Glomerular visceral epithelial cell (primary cell): ENCODE data around the gene COL27A1.
"Not testable (repeated sequence)": the region's sequence is repeated elsewhere in the genome, so short reads cannot be mapped to it uniquely, and the experiment has no call there.

Experiments used
- DNase-seq: peaks from one replicate; pipeline ENCODE4 v3.0.0-alpha.2; 2016; ENCODE audit errors: extremely low spot score

The COL27A1 gene

GRCh38 chr9:114322831-114323531 is 167.6 kb downstream of the COL27A1 start, which contains the start of gene ORM1:
Gene ORM1 (plus strand): TSS chr9:114323098. CDS start chr9:114323134, 36 bp downstream.
- not testable (repeated sequence) for DNase-seq

DNA sequence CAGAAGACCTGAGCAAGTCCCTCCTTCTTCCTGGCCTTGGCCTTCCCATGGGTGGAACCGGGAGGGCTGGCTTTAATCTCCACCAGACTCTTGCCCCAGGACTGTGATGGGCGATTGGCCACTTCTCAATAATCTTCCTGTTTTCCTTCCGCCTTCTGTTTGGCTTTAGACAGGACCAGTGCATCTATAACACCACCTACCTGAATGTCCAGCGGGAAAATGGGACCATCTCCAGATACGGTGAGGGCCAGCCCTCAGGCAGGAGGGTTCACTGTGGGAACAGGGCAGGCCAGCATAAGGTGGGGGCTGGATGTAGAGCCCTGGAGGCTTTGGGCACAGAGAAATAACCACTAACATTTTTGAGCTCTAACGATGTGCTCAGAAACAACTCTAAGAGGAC is 168.5 kb downstream of the COL27A1 start:
- DNase-seq, result not testable (repeated sequence)

DNA sequence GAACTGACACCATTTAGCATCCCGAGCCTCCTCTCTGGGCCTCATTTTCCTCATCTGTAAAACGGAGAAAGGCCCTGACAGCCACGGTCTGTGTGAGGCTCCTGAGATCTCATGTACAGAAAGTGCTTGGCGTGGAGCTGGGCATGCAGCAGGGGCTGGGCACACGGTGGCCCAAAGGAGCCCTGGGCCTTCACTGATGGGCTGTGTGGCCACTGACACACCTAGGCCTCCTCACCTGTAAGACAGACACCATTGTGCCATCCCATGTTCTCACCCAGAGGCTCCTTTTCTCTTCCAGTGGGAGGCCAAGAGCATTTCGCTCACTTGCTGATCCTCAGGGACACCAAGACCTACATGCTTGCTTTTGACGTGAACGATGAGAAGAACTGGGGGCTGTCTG is 169.2 kb downstream of the COL27A1 start:
- no peak for DNase-seq

- not testable (repeated sequence) for DNase-seq
Observed at GRCh38 chr9:114324965-114325364, 169.6 kb downstream of the COL27A1 start.

GRCh38 chr9:114325684-114326254 is 170.4 kb downstream of the COL27A1 start:
- not testable (repeated sequence) for DNase-seq

DNA sequence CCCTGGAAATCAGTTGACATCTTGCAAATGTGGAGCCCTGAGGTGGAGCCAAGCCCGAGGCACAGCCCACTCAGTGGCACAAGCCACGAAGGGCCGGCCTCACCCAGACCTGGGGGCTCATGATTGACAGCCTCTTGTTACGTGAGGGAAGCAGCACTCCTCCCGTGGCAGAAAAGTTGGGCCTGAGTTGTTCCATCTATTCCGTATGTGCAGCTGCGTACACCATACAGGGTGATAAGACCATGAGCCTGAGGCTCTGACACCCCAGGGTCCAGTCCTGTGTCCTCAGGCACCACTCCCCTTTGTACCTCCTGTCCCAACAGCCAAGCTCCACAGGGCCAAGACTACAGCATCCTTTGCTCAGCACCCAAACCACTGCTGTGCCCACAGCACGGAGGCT is 172.4 kb downstream of the COL27A1 start:
- DNase-seq, result no peak

DNA sequence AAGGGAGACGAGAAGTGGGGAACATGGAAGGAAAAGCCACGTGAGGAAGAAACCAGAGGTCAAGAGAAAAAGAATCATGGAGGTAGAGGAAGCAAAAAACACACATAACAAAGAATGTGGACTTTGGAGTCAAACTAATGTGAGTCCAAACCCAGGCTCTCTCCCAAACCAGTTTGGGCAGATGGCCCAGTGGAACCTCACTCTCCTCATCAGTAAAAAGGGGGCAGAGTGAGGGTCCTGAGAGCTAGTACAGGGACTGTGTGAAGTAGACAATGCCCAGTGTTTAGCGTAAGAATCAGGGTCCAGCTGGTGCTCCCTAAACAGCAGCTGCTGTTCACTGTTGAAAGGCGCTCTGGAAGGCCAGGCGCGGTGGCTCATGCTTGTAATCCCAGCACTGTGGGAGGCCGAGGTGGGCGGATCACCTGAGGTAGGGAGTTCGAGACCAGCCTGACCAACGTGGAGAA is 173.1 kb downstream of the COL27A1 start:
- DNase-seq, result not testable (repeated sequence)

DNA sequence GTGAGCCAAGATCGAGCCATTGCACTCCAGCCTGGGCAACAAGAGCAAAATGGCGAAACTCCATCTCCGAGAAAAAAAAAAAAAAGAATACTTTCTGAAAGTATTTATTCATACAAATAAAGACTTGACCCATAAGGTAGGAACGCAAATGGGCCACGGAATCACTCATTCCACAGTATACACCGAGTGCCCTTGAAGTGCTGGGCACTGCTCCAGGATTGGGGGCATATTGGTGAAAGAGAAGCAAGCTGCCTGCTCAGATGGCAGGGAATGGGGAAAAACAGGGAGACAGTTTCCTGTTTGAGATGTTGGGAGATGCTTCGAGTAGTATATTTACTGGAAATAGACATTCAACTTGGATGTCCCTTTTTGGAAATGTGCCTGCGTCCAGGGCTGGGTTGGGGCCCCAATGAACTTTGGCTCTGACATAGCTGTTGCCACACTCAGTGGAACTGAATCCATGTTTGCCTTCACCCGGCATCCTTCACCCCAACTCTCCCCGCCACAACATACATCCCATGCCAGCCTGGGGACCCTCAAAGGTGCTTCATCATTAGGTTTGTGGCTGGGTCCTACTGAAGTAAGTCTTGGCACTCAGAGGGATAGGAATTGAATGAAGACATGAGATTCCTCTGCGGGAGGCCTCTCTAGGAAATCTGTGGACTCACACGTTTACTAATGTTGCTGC is 173.7 kb downstream of the COL27A1 start:
- DNase-seq, result not testable (repeated sequence)

DNA sequence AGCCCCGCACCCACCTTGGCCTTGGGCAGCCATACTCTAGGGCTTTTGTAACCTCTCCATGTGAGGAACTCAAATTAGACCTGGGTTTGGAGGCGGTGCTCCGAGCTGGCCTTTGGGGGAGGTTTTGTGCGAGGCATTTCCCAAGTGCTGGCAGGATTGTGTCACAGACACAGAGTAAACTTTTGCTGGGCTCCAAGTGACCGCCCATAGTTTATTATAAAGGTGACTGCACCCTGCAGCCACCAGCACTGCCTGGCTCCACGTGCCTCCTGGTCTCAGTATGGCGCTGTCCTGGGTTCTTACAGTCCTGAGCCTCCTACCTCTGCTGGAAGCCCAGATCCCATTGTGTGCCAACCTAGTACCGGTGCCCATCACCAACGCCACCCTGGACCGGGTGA is 174.3 kb downstream of the COL27A1 start, which contains the start of gene ORM2:
Gene ORM2, plus strand, starts transcription at position 245 of the 398 bp plus-strand sequence. Its CDS starts 36 bp downstream, at position 281.
- not testable (repeated sequence) for DNase-seq

DNA sequence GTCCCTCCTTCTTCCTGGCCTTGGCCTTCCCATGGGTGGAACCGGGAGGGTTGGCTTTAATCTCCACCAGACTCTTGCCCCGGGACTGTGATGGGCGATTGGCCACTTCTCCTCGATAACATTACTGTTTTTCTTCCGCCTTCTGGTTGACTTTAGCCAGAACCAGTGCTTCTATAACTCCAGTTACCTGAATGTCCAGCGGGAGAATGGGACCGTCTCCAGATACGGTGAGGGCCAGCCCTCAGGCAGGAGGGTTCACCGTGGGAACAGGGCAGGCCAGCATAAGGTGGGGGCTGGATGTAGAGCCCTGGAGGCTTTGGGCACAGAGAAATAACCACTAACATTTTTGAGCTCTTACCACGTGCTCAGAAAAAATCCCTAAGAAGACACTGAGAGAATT is 175.3 kb downstream of the COL27A1 start:
- no peak for DNase-seq

- not testable (repeated sequence) for DNase-seq
Observed at GRCh38 chr9:114331229-114332195, 176.2 kb downstream of the COL27A1 start.

GRCh38 chr9:114332474-114333040 is 177.2 kb downstream of the COL27A1 start:
- DNase-seq, result not testable (repeated sequence)

- DNase-seq, result not testable (repeated sequence)
Observed at GRCh38 chr9:114333718-114334117, 178.4 kb downstream of the COL27A1 start.

GRCh38 chr9:114334490-114334889 is 179.2 kb downstream of the COL27A1 start:
- no peak for DNase-seq

GRCh38 chr9:114335745-114336144 is 180.4 kb downstream of the COL27A1 start:
- no peak for DNase-seq

GRCh38 chr9:114336157-114336556 is 180.8 kb downstream of the COL27A1 start:
- DNase-seq, result no peak

DNA sequence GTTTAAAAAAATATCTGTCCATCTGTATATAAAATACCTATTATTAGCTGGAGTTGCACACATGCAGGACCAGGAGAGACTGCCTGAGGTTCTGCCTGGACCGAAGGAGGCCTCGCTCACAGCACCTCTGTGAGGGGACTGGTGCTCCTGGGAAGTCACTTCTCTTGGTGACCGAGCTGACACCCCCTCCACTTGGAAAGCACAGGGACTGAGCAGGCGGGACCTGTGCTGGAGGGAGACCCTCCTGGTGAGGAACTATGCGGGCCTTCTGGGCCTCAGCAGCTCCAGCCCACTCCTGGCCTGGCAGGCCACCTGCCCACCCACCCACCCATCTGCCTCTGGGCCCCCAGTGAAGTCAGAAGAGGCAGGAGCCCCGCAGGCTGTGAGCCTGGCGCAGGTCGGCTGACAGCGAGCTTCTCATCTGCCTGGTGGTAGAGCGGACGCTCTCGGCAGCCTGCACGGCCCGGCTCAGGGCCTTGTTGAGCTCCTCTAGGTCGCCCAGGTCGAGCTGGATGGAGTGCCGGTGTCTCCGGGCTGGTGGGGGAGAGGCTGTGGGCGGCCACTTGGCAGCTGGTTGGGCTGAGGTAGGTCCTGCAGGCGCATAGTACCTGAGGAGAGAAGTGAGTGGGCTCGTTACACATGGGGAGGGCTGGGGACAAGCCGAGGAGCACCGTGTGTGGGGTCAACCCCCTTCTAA is 181.5 kb downstream of the COL27A1 start:
- no peak for DNase-seq

- DNase-seq, result no peak
Observed at GRCh38 chr9:114338187-114338586, 182.8 kb downstream of the COL27A1 start.

DNA sequence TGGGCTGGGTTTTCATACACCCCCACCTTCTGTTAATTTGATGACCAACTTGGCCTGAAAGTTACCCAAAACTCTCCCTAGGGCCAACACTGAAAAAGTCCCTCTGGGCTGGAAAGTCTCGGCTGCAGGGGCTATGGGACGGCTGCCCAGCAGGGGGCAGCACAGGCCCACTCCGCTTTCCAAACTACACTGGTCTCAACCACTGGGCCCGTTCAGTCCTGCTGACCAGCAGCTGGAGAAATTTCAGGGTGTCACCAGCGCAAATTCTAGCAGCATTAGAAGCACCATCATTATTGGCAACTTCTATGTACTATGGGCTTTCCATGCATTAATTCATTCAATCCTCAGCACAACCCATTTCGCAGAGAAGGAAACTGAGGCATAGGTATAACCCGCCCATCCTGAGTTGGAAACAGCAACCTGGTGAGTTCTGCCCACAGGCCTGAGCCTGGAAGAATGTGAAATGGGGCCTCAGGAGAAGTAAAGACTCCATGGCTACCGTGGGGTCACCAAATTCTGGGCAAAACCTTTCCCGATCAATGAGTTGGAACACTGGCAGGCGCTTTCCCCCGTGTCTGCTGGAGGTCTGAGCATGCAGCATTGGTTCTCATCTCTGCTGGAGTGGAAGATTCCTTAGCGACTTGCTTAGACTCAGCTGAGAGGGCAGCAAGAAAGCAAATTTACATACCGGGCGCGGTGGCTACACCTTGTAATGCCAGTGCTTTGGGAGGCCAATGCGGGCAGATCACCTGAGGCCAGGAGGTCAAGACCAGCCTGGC is 184.0 kb downstream of the COL27A1 start:
- peak; percentile 64 for DNase-seq
